Stimulated activated CD4-positive, alpha-beta T cell treated with anti-CD3 and anti-CD28 coated beads, Interleukin-15, amount 100 ng/mL, for 48 hours (primary cell): ENCODE measurements around the gene HS1BP3.

Experiments
- DNase-seq, 2 donors: peaks; one replicate each; pipeline ENCODE4 v3.0.0-alpha.2; 2020; ENCODE audit warnings: low read depth in 2 of 2

HS1BP3 gene

GRCh38 chr2:20584399-20585358, 66.2 kb downstream of the HS1BP3 start:
- DNase-seq = no peak

GRCh38 chr2:20584045-20584398, 66.9 kb downstream of the HS1BP3 start:
- DNase-seq = no peak

GRCh38 chr2:20583425-20583881, 67.4 kb downstream of the HS1BP3 start:
- DNase-seq = no peak

GRCh38 chr2:20582600-20583221, 68.2 kb downstream of the HS1BP3 start:
- DNase-seq = no peak

- DNase-seq = no peak
These were observed 70.0 kb downstream of the HS1BP3 start for GRCh38 chr2:20580690-20581437.

GRCh38 chr2:20579866-20580265, 71.0 kb downstream of the HS1BP3 start:
- DNase-seq = no peak

- DNase-seq = no peak
These were observed 71.7 kb downstream of the HS1BP3 start for GRCh38 chr2:20578895-20579825.

GRCh38 chr2:20578266-20578894, 72.5 kb downstream of the HS1BP3 start:
- no peak for DNase-seq

- DNase-seq = no peak
These were observed 73.2 kb downstream of the HS1BP3 start for GRCh38 chr2:20577495-20578235.

- peak in 1 of 2 donors; percentile 8 for DNase-seq
These were observed 74.2 kb downstream of the HS1BP3 start for GRCh38 chr2:20576598-20577115.

- no peak for DNase-seq
These were observed 74.8 kb downstream of the HS1BP3 start for GRCh38 chr2:20575935-20576597.

- no peak for DNase-seq
These were observed 75.5 kb downstream of the HS1BP3 start for GRCh38 chr2:20575414-20575813.

GRCh38 chr2:20574930-20575329, 76.0 kb downstream of the HS1BP3 start:
- no peak for DNase-seq

GRCh38 chr2:20574423-20574911, 76.4 kb downstream of the HS1BP3 start:
- DNase-seq = no peak

GRCh38 chr2:20573620-20574422, 77.1 kb downstream of the HS1BP3 start:
- DNase-seq = no peak

GRCh38 chr2:20572221-20572620, 78.7 kb downstream of the HS1BP3 start:
- DNase-seq = no peak

GRCh38 chr2:20571644-20572215, 79.2 kb downstream of the HS1BP3 start:
- DNase-seq = no peak

GRCh38 chr2:20571231-20571630, 79.7 kb downstream of the HS1BP3 start:
- DNase-seq = no peak
